Liver (tissue), 9 donors: ENCODE measurements around the gene BZW2. TPM values are rescaled to one million over a fixed set of nuclear protein-coding genes. Genes with fewer than 3 reads are reported as not detected.
A peak's percentile ranks its signal among the peaks of the same experiment; 100 is the strongest.

Experiments
- DNase-seq: peaks from one replicate; pipeline ENCODE4 v3.0.0-alpha.2; 2017; ENCODE audit warnings: low spot score
- H3K27ac ChIP-seq, 2 donors: one replicate each; pipeline ENCODE4 v1.7.0; 2013; ENCODE audit warnings: inconsistent platforms in 2 of 2, low read length in 2 of 2, control low read depth in 1 of 2, low read depth in 1 of 2, mild to moderate bottlenecking in 1 of 2
- H3K27me3 ChIP-seq, 4 donors: one replicate each; pipeline versions ENCODE4 v1.6.1 to v1.7.0; 2013; ENCODE audit warnings: low read length in 3 of 4, inconsistent platforms in 1 of 4, mild to moderate bottlenecking in 1 of 4, moderate library complexity in 1 of 4; ENCODE audit not compliant: control insufficient read depth in 4 of 4, insufficient read depth in 4 of 4
- H3K36me3 ChIP-seq, 4 donors: one replicate each; pipeline versions ENCODE4 v1.6.1 to v1.7.0; 2013; ENCODE audit warnings: low read length in 3 of 4, mild to moderate bottlenecking in 3 of 4, low read depth in 1 of 4, moderate library complexity in 1 of 4; ENCODE audit not compliant: control insufficient read depth in 4 of 4, insufficient read depth in 3 of 4
- H3K4me1 ChIP-seq, 4 donors: one replicate each; pipeline versions ENCODE4 v1.6.1 to v1.7.0; 2013; ENCODE audit warnings: low read length in 3 of 4, mild to moderate bottlenecking in 3 of 4, moderate library complexity in 1 of 4; ENCODE audit not compliant: control insufficient read depth in 4 of 4, insufficient read depth in 4 of 4
- H3K4me3 ChIP-seq, 3 donors: one replicate each; pipeline versions ENCODE4 v1.6.1 to v1.7.0; 2013; ENCODE audit warnings: low read length in 3 of 3, control low read depth in 1 of 3, low read depth in 1 of 3, mild to moderate bottlenecking in 1 of 3
- H3K9ac ChIP-seq, 2 donors: one replicate each; pipeline ENCODE4 v1.7.0; 2013; ENCODE audit warnings: low read length in 2 of 2, mild to moderate bottlenecking in 2 of 2, moderate library complexity in 2 of 2, control low read depth in 1 of 2, low read depth in 1 of 2
- H3K9me3 ChIP-seq, 4 donors: one replicate each; pipeline versions ENCODE4 v1.6.1 to v1.7.0; 2013; ENCODE audit warnings: low read length in 3 of 4; ENCODE audit not compliant: control insufficient read depth in 4 of 4
- EGR1 ChIP-seq, 2 donors: IDR thresholded peaks; 2 replicates each; pipeline ENCODE4 v1.6.1; 2016 to 2018; ENCODE audit warnings: antibody characterized with exemption in 2 of 2, low read depth in 2 of 2
- FOXA1 ChIP-seq: IDR thresholded peaks from 2 replicates; pipeline ENCODE4 v1.6.1; 2016; ENCODE audit warnings: antibody characterized with exemption
- FOXA2 ChIP-seq: IDR thresholded peaks from 2 replicates; pipeline ENCODE4 v1.6.1; 2016; ENCODE audit warnings: antibody characterized with exemption
- JUND ChIP-seq, 2 donors: IDR thresholded peaks; 2 replicates each; pipeline ENCODE4 v1.6.1; 2016; ENCODE audit warnings: antibody characterized with exemption in 2 of 2
- NR2F2 ChIP-seq: IDR thresholded peaks from 2 replicates; pipeline ENCODE4 v1.6.1; 2016; ENCODE audit warnings: antibody characterized with exemption
- RAD21 ChIP-seq, 2 donors: IDR thresholded peaks; 2 replicates each; pipeline ENCODE4 v1.6.1; 2016; ENCODE audit warnings: antibody characterized with exemption in 2 of 2, mild to moderate bottlenecking in 2 of 2
- SP1 ChIP-seq: IDR thresholded peaks from 2 replicates; pipeline ENCODE4 v1.6.1; 2018; ENCODE audit warnings: antibody characterized with exemption, mild to moderate bottlenecking
- YY1 ChIP-seq: IDR thresholded peaks from 2 replicates; pipeline ENCODE4 v1.6.1; 2016; ENCODE audit warnings: antibody characterized with exemption, mild to moderate bottlenecking
- WGBS: extraction: QIAGEN DNeasy Blood & Tissue Kit; methylation state at CpG from one replicate; pipeline ENCODE4 v1.1.7; 2013; 5-methylcytosine and 5-hydroxymethylcytosine counted together
- polyA plus RNA-seq, 2 donors: library from polyadenylated mRNA; stranded (reverse) in 1 of 2; unstranded in 1 of 2; fragments of 200-250 nt in 1 of 2; fragments of >200 nt in 1 of 2; fragmentation: Nextera tagmentation in 1 of 2; extraction: Ambion mirVana in 1 of 2; gene quantifications; one replicate each; pipeline versions ENCODE4 v1.2.1 to v1.2.3, GENCODE V29; 2013 to 2015
- total RNA-seq, 2 donors: library from RNA; depleted of rRNA; stranded (reverse); fragments of >200 nt; gene quantifications; one replicate each; pipeline ENCODE4 v1.2.3, GENCODE V29; 2014
- TF ChIP-seq, protein P1 (sequence below): fragments of 150-350 bp; IDR thresholded peaks from 2 replicates; pipeline ENCODE4 v1.5.1; 2017; ENCODE audit warnings: improper control_type of control experiment, low read depth, low read length; ENCODE audit not compliant: missing input control
- TF ChIP-seq, protein P2 (sequence below): IDR thresholded peaks from 2 replicates; pipeline ENCODE4 v1.6.1; 2016; ENCODE audit warnings: antibody characterized with exemption, mild to moderate bottlenecking
- donor health status: healthy.
- donor health status: healthy.
- donor health status: healthy.
- donor health status: healthy.
- donor health status: healthy.

BZW2 gene
- total and polyA plus RNA-seq, 4 donors = 10.9 to 18.6 (median 13.1) TPM

DNA sequence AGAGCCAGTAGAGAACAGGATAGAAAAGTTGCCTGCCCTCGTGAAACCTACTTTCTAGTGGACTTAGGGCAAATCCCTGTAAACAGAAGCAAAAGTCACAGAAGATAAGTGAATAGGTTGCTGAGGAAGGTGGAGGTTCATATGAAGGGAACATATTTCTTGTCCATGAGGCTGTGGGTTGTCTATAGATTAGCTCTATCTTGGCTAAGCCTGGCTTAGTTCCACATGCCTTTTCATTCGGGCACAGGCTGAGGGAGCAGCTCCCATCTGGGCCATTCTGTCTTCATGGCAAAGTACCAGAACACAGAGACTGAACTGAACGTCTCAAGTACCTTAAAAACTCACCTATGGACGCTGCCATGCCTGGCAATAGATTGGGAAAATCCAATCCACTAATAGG lies 45.3 kb downstream of the BZW2 start:
- WGBS = 94% methylated on average over 4 of the region's 4 CpGs
- DNase-seq = no peak
- H3K27me3 ChIP-seq = no peaks in the 10 kb centered on the region

DNA sequence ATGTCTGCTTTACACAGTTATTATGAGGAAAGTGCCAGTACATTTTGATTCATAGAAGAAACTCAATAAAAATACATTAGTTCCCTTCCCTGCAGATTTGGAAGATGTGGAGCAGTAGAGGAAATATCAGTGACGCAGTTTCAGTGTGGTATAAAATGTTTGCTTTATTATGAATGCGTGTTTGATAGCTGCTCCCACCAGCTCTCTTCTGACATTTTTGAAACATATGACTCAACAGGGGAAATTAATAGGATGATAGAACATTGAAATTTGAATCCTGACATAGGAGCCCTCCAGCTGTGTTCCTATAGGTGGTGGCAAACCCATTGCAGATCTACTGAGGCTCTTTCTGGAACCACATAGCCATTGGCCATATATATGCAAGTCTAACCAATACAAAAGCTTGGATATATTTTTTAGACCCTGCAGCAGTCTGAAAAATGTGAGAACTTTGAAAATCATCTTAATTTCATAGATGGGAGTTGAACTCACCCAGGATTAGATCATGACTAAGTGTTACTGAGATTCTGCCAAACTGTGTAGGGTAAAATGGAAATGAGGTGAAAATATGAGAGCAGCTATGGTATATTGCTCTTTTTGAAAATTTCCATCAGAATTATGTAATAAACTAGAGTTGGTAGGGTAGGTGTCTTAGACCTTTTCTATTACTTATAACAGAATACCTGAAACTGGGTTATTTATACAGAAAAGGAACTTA lies 47.8 kb downstream of the BZW2 start:
- H3K4me1 ChIP-seq = no peaks in the 10 kb centered on the region
- WGBS = 97% methylated on average over 2 of the region's 2 CpGs
- no peaks in the 10 kb centered on the region for H3K27me3 ChIP-seq
- no peak for TF ChIP-seq JUND (IDR thresholded peaks at IDR 0.05)
- no peak overlapping the region for H3K4me3 ChIP-seq
- no peaks in the 10 kb centered on the region for H3K9me3 ChIP-seq
- peaks cover 3 to 29% (median 11%) of the 10 kb centered on the region in 4 donors for H3K36me3 ChIP-seq
- H3K27ac ChIP-seq = no peak overlapping the region
- DNase-seq = no peak
- H3K9ac ChIP-seq = no peak overlapping the region

More for the DNA sequence above, 45.3 kb downstream of the BZW2 start:
- no peaks in the 10 kb centered on the region for H3K4me1 ChIP-seq
- TF ChIP-seq FOXA2 (no peak), JUND (IDR thresholded peaks at IDR 0.05) (no peak), FOXA1 (no peak), SP1 (no peak), NR2F2 (no peak)
- peaks cover 0 to 14% (median 5%) of the 10 kb centered on the region in 4 donors for H3K36me3 ChIP-seq
- no peaks in the 10 kb centered on the region for H3K9me3 ChIP-seq
- no peak overlapping the region for H3K27ac ChIP-seq
- no peak overlapping the region for H3K9ac ChIP-seq
- no peak overlapping the region for H3K4me3 ChIP-seq

DNA sequence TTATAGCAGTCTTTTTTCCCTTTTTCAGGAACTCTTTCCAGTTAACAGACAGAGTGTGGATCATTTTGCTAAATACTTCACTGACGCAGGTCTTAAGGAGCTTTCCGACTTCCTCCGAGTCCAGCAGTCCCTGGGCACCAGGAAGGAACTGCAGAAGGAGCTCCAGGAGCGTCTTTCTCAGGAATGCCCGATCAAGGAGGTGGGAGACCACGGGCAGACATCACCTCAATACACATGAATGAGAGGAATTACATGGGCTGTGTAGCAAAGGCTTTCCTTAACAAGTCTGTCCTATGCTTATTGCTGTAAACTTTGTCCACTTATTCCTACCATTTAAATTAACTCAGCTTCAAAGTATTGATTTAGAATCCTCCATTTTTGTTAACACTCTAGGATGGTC lies 48.8 kb downstream of the BZW2 start:
- 95% methylated on average over 6 of the region's 6 CpGs for WGBS
- no peak for DNase-seq
- Histone ChIP-seq H3K27ac (no peak overlapping the region), H3K27me3 (no peaks in the 10 kb centered on the region), H3K4me1 (no peaks in the 10 kb centered on the region), H3K9ac (no peak overlapping the region), H3K9me3 (no peaks in the 10 kb centered on the region), H3K4me3 (no peak overlapping the region), H3K36me3 (peaks cover 3 to 27% (median 13%) of the 10 kb centered on the region in 4 donors)
- TF ChIP-seq FOXA1 = no peak

DNA sequence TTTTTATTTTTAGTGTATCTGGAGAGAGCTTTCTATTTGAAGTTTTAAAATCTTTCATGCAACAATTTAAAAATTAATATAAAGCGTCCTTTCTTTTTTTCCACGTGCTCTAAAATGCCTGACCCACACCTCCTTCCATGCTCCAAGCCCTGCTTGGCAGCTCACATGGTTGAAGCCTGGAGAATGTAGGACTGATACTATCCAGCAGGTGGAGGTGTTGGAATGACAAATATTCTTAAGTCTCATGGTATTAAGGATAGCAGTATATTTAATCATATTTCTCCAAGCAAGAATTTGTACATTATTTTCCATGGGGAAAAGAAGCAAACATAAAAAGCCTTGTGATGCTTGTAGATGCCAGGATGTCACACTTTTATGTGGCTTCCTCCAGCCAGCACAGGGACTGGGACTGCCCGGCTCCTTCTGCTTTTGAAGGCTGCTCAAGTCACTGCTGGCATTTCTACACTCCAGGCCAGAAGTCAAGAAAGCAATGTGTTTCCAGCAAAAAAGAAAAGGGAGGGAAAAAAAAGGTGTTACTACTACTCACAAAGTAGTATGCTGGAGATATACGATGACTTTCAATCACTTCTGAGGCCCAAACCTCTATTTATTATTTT lies 49.7 kb downstream of the BZW2 start:
- WGBS = 86% methylated on average over 4 of the region's 4 CpGs
- Histone ChIP-seq H3K9ac (no peak overlapping the region), H3K9me3 (no peaks in the 10 kb centered on the region), H3K4me1 (no peaks in the 10 kb centered on the region), H3K27ac (no peak overlapping the region), H3K27me3 (no peaks in the 10 kb centered on the region), H3K4me3 (no peak overlapping the region), H3K36me3 (peaks cover 3 to 25% (median 17%) of the 10 kb centered on the region in 4 donors)
- DNase-seq = no peak
- TF ChIP-seq, protein P1, sequence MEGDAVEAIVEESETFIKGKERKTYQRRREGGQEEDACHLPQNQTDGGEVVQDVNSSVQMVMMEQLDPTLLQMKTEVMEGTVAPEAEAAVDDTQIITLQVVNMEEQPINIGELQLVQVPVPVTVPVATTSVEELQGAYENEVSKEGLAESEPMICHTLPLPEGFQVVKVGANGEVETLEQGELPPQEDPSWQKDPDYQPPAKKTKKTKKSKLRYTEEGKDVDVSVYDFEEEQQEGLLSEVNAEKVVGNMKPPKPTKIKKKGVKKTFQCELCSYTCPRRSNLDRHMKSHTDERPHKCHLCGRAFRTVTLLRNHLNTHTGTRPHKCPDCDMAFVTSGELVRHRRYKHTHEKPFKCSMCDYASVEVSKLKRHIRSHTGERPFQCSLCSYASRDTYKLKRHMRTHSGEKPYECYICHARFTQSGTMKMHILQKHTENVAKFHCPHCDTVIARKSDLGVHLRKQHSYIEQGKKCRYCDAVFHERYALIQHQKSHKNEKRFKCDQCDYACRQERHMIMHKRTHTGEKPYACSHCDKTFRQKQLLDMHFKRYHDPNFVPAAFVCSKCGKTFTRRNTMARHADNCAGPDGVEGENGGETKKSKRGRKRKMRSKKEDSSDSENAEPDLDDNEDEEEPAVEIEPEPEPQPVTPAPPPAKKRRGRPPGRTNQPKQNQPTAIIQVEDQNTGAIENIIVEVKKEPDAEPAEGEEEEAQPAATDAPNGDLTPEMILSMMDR = peak; percentile 67
- TF ChIP-seq FOXA2 (no peak), YY1 (no peak), EGR1 (IDR thresholded peaks at IDR 0.05; ENCODE audit: low read depth in 2 of 2) (no peak), FOXA1 (no peak), RAD21 (IDR thresholded peaks at IDR 0.05) (peak; percentile 78 to 87)
- TF ChIP-seq, protein P2, sequence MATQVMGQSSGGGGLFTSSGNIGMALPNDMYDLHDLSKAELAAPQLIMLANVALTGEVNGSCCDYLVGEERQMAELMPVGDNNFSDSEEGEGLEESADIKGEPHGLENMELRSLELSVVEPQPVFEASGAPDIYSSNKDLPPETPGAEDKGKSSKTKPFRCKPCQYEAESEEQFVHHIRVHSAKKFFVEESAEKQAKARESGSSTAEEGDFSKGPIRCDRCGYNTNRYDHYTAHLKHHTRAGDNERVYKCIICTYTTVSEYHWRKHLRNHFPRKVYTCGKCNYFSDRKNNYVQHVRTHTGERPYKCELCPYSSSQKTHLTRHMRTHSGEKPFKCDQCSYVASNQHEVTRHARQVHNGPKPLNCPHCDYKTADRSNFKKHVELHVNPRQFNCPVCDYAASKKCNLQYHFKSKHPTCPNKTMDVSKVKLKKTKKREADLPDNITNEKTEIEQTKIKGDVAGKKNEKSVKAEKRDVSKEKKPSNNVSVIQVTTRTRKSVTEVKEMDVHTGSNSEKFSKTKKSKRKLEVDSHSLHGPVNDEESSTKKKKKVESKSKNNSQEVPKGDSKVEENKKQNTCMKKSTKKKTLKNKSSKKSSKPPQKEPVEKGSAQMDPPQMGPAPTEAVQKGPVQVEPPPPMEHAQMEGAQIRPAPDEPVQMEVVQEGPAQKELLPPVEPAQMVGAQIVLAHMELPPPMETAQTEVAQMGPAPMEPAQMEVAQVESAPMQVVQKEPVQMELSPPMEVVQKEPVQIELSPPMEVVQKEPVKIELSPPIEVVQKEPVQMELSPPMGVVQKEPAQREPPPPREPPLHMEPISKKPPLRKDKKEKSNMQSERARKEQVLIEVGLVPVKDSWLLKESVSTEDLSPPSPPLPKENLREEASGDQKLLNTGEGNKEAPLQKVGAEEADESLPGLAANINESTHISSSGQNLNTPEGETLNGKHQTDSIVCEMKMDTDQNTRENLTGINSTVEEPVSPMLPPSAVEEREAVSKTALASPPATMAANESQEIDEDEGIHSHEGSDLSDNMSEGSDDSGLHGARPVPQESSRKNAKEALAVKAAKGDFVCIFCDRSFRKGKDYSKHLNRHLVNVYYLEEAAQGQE = no peak
